Activated T-cell treated with anti-CD3 and anti-CD28 coated beads for 1 hour (primary cell): ENCODE data around the gene APOC4.
"Not testable (repeated sequence)": the region's sequence is repeated elsewhere in the genome, so short reads cannot be mapped to it uniquely, and the experiment has no call there.

Experiments used
- DNase-seq: peaks from one replicate; pipeline ENCODE4 v3.0.0-alpha.2; 2020; ENCODE audit warnings: low read depth

Gene APOC4

DNA sequence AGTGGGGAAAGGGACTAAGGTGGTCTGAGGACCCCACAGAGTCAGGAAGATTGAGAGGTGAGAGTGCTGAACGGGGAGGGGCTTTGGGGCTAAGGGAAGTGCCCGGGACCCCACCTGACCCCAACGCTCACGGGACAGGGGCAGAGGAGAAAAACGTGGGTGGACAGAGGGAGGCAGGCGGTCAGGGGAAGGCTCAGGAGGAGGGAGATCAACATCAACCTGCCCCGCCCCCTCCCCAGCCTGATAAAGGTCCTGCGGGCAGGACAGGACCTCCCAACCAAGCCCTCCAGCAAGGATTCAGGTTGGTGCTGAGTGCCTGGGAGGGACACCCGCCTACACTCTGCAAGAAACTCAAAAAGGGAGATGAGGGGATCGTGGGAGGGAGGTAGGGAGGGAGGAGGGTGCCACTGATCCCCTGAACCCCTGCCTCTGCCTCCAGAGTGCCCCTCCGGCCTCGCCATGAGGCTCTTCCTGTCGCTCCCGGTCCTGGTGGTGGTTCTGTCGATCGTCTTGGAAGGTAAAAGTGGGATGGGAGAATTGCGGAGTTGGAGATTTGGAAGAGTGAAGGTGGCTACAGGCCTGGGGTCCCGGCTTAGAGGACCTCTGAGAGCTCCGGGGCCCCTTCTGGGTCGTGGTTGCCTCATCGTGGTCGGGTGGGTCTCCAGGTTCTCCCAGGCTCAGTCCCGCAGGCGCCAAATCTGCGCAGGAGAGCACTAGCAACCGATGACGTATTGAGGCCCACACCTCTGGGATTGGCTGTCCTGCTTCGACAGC, 27.4 kb upstream of the APOC4 start, which contains the start of gene APOC1:
TSS of gene APOC1 (plus strand) at position 176 of the 774 bp plus-strand sequence. CDS start at position 460, 284 bp downstream.
- peak; percentile 55 for DNase-seq

DNA sequence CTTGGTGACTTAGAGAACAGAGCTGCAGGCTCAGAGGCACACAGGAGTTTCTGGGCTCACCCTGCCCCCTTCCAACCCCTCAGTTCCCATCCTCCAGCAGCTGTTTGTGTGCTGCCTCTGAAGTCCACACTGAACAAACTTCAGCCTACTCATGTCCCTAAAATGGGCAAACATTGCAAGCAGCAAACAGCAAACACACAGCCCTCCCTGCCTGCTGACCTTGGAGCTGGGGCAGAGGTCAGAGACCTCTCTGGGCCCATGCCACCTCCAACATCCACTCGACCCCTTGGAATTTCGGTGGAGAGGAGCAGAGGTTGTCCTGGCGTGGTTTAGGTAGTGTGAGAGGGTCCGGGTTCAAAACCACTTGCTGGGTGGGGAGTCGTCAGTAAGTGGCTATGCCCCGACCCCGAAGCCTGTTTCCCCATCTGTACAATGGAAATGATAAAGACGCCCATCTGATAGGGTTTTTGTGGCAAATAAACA, 17.8 kb upstream of the APOC4 start:
- DNase-seq: no peak

DNA sequence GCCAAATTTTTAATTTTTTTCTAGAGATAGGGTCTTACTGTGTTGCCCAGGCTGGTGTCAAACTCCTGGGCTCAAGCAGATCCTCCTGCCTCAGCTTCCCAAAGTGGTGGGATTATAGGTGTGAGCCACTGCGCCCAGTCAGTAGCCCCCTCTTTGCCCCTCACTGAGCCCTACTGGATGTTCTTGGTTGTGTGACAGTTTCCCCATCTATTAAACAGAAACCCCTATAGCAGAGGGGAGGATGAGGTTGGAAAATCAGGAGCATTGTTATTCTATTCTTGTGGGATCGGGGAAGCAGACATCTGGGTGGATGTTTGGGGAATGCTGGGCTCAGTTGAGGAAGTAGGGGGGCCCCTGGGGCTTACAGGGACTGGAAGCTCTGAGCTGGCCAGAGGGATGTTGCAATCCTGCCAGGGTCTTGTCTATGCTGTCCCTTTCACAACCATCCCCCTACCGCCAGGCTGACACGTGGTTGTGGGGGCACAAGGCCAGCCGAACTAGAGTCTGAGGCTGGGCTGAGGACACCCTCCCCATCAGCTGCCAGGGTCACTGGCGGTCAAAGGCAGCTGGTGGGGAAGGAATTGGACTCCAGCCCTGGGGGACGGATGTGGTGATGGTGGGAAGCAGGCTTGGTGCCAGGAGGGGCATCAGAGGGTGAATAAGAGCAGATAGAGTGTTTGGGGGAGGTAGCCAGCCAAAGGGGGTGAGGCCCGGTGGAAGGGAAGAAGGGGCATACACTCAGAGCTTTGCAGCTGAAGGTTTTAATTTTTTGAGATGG, 16.7 kb upstream of the APOC4 start:
- no peak for DNase-seq

DNA sequence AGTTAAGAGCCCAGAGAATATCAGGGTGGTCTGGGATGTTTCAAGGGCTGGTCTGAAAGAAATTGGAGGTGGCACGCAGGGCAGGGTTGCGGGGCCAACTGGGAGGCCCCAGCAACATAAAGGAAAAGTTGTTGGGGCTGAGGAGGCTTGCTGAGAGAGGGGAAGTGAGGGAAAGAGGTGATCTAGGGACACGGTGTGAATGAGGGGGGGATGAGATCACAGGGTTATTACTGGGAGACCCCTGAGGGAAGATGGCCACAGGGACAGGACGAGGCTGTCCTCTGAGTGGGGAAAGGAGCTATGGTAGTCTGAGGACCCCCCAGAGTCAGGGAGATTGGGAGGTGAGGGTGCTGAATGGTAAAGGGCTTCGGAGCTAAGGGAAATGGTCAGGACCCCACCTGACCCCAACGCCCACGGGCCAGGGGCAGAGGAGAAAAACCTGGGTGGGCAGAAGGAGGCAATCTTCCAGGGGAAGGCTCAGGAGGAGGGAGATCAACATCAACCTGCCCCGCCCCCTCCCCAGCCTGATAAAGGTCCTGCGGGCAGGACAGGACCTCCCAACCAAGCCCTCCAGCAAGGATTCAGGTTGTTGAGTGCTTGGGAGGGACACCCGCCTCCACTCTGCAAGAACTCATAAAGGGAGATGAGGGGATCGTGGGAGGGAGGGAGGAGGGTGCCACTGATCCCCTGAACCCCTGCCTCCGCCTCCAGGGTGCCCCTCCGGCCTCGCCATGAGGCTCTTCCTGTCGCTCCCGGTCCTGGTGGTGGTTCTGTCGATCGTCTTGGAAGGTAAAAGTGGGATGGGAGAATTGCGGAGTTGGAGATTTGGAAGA, 15.6 kb upstream of the APOC4 start:
- DNase-seq: not testable (repeated sequence)

DNA sequence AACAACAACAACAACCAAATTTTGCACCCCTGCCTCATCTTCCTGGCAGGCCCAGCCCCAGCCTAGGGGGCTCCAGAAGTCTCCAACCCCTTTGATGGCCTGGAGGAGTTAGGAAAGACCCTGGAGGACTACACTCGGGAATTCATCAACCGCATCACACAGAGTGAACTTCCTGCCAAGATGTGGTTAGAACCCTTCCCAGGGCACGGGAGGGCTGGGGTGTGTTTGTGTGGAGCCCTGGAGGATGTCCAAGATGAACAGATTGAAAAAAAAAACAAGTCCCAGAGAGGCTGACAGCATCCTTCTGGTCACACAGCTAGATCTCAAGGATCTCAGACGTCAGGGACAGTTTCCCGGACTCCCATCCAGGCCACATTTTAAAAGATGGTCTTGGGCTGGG, 14.3 kb upstream of the APOC4 start:
- no peak for DNase-seq

DNA sequence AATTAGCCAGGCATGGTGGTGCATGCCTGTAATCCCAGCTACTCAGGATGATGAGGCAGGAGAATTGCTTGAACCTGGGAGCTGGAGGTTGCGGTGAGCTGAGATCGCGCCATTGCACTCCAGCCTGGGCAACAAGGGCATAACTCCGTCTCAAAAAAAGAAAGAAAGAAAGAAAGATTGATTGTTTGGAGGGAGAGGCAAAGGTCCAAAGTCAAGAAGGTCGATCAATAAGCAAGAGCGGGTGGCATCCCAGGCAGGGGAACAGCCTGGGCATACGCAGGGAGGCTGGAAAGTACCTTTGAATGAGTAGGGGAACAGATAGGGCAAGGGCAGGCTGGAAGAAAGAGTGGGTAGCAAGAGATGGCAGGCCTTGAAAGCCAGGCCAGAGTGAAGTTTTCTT, 11.9 kb upstream of the APOC4 start:
- DNase-seq: no peak

DNA sequence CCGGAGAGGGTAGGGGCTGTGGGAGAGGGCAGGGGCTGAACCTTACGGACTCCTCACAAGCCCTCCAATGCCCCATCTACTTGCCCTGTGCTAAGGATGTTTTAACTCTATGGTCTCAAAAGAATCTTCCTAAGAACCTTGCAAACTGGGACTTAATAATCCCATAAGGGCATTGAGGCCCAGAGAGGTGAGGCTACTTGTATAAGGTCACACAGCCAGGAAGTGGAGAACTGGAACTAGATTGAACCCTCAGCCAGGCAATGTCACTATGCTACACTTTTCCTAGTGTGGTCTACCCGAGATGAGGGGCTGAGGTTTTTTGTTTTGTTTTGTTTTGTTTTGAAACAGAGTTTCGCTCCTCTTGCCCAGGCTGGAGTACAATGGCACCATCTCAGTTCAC, 10.5 kb upstream of the APOC4 start:
- DNase-seq: no peak

DNA sequence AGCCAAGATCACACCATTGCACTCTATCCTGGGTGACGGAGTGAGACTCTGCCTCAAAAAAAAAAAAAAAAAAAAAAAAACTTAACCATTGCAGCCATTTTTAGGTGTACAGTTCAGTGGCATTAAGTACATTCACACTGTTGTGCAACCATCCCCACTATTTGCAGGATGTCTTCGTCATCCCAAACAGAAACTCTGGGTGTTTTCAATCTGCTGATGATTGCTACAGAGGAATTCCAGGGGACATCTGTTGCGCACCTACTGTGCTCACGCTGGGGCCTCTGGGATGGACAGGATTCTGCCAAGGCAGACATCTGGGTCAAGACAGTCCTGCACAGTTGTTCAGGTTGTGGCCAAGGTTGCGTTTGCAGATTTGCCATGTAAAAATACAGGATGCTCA, 2.4 kb upstream of the APOC4 start:
- no peak for DNase-seq

DNA sequence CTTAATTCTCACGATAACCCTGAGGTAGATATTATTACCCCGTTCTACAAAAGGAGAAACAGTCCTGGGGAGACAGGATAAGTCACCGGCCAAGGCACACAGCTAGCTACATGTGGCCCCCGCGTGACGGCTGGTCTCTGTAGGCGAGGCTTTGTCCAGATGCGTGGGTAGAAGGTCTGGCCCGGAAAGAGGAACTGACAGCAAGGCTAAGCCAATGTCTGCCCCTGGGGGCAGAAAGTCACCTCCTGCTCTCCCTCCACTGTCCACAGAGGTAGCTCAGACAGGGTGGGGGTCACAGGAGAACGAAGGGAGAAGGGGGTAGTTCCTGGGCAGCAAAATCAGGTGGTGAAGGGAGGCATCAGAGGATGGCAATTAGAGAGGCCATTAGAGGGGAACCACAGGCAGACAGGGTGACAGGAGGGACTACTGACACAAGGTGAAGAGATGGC, 1.8 kb downstream of the APOC4 start:
- no peak for DNase-seq

DNA sequence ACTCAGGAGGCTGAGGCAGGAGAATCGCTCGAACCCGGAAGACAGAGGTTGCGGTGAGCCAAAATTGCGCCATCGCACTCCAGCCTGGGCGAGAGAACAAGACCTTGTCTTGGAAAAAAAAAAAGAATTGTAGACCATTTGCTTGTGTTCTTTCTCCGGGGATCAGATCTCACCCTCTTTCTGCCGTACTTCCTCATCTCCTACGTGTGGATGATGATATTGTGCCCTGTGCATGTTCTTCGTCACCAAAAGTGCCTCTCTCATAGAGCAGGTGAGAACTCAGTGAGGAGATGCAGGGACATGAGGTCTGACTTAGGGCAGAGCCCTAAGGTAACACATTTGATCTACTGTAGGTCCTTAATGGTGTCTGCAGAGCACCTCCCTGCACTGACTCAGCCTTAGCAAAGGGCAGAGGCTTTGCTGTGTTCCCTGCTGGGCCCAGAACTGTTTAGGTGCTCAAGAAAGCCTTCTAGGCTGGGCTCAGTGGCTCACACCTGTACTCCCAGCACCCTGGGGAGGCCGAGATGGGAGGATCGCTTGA, 5.1 kb downstream of the APOC4 start:
- DNase-seq: no peak

DNA sequence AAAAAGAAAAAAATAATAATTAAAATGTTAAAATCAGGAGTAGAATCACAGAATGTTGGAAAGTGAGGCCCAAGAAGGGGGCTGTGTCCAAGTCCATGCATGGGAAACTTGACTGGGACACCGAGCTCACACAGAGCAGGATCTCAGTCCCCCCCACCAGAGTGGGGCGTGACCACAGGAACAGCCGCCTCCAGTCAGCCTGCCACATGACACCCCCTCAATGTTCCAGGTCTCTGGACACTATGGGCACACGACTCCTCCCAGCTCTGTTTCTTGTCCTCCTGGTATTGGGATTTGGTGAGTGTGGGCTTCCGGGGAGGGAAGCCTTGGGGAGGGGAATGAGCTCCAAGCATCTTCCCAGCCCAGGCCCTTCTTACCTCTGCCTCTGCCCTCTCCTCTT, 6.2 kb downstream of the APOC4 start:
- DNase-seq: no peak

DNA sequence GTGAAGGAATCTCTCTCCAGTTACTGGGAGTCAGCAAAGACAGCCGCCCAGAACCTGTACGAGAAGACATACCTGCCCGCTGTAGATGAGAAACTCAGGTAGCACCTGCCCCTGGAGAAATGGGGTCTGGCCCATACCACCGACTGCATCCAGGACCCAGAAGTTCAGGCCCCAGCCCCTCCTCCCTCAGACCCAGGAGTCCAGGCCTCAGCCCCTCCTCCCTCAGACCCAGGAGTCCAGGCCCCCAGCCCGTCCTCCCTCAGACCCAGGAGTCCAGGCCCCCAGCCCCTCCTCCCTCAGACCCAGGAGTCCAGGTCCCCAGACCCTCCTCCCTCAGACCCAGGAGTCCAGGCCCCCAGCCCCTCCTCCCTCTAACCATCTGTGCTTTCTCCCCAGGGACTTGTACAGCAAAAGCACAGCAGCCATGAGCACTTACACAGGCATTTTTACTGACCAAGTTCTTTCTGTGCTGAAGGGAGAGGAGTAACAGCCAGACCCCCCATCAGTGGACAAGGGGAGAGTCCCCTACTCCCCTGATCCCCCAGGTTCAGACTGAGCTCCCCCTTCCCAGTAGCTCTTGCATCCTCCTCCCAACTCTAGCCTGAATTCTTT, 6.8 kb downstream of the APOC4 start:
- DNase-seq: no peak

DNA sequence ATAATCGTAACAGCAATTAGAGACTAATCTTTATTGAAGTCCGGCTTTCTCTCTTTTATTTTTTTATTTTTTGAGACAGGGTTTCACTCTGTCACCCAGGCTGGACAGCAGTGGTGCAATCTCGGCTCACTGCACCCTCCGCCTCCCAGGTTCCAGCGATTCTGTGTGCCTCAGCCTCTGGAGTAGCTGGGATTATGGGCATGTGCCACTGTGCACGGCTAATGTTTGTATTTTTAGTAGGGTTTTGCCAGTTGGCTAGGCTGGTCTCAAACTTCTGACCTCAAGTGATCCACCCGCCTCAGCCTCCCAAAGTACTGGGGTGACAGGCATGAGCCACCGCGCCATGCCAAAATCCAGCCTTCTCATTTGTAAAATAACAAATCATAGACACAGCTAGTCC, 7.5 kb downstream of the APOC4 start:
- DNase-seq: no peak

DNA sequence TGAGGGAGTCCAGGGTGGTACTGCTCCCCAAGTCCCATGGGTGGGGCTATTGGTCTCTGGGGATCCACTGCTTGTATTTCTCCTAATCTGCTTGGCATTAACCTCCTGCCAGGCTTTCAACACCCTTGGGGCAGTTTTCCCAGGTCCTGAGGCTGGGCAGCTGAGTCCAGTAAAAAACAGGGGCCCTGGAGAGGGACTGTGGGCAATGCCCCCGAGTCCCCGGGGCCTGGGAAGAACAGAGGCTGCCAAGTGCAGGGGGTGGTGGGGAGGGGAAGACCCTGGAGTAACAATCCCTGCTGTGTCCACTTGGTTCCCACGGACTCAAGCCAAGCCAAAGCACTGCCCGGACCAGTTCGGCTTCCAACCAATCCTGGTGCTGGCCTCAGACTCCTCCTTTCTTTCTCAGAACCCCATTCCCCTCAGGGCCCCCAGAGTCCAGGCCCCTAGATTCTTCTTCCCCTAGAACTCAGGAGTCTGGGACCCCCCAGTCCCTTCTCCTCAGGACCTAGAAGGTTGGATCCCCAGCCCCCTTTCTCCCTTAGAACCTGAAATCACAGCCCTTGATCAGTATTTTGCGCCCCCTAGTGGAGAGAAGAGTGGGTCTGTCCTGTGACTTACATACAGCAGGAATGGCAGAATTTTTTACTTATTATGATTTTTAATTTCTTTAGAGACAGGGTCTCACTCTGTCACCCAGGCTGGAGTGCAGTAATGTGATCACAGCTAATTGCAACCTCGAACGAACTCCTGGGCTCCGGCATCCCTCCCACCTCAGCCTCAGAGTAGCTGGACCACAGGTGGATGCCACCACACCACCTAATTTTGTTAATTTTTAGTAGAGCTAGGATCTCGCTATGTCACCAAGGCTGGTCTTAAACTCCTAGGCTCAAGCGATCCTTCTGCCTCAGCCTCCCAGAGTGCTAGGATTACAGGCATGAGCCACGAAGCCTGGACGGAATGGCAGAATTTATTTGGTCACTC, 9.4 kb downstream of the APOC4 start:
- peak; percentile 44 for DNase-seq

DNA sequence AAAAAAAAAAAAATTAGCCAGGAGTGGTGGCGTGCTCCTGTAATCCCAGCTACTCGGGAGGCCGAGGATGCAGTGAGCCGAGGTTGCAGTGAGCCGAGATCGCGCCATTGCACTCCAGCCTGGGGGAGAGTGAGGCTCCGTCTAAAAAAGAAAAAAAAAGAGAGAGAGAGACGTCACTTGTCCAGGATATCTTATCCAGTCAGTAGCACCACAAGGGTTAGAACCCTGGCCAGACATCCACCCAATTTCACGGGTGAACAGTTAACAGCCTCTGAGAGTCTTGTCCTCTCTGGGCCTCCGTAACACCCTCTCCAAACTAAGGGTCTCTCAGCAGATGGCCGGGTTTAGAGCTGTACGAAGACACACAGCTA, 12.2 kb downstream of the APOC4 start:
- no peak for DNase-seq

DNA sequence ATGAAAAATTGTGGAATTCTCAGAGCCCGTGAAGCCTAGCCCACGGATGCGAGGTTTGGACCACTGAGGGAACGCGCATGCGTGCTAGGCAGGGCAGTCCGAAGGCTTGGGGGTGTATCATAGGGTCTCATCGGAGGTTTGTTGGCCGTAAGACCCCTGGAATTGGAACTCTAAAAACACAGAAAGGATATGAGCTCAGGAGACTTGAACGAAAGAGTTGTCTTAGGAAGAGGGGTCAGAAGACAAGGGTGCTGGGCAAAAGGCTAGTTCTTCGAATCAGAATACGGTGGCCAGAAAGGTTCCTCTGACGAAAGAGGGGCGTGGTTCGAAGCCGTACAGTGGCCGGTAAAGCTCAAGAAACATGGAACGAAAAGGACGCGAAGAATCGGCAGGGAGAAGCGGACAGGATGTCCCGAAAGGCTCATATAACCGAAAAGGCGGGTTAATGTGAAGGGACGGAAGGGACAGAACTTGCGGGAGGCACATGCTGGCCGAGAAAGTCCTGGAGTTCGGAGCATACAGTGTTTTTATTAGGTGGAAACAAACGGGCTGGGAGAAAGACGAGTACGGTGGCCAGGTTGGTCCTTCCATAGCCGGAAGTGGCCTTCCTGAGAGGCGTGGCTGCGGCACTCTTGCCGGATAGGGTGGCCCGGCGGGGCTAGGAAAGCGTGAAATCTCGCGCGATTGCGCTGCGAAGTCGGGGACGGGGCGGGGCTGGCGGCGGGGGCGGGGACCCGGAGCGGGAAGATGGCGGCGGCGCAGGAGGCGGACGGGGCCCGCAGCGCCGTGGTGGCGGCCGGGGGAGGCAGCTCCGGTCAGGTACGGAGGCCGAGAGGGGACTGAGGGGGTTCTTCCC, 12.8 kb downstream of the APOC4 start, which contains the start of gene CLPTM1:
TSS of gene CLPTM1 (plus strand) at position 732 of the 856 bp plus-strand sequence. CDS start at position 748, 16 bp downstream.
- DNase-seq: peak; percentile 93

DNA sequence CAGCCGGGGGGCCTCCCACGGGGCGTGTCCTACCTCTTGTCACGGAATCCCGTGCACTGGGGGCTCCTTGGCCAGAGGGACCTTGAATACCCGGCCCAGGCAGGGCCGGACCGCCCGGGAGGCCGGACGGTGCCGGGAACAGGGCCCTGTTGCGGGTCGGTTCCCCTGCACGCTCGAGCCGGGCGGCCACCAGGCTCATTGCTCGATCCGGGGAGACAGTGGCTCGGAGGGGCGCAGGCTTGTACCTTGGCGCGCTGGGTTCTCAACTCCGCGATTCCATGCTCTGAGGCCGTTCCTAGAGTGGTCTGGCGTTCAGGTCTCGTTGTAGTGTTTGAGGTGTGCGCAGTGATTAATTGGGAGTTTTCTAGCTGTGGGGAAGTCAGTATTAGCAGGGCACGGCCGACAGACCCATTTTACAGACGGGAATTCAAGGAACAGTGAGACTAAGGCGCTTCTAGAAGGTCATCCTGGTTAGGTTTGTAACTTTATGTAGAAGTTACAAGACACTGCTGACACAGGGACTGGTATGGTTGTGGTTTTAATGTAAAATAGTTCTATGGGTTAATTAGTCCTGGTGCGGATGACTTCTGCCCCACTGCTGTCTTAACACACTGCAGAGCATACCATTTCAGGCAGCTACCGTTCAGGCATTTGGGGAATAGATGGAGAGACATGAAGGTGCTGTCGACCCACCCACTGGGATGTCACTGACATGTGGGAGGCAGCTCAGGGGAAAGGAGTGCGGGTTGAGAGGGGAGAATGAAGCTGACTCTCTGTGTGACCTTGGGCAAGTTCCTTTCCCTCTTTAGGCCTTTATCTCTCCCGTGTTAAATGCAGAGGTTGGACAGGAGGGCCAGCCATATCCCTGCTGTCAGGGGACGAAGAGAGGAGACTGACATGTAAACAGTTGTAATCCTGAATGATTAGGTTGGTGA, 13.7 kb downstream of the APOC4 start:
- no peak for DNase-seq

DNA sequence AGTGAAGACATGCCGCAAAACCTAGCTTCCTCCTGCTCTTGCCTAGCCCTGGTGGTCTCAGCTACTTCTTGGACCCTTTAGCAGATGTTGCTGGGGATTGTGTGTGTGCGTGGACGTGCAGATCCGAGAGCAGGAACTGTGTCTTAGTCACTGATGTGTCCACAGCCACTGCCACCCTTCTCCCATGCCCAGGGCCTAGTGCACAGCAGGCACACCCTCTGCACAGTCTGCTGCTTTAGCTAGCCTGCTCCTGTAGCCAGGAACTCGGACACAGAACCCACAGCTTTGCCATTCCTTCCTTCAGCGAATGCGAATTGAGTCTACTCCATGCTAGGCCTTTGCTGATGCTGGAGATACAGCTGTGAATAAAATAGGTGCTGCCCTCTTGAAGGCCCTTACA, 15.5 kb downstream of the APOC4 start:
- no peak for DNase-seq
